Measurements from ENCODE around the gene APLN. TPM values are rescaled to one million over a fixed set of nuclear protein-coding genes. Genes with fewer than 3 reads are reported as not detected.

Gene APLN
- total RNA-seq, 6 experiments from 2014 or later, result 0.09 to 0.37 (median 0.27) TPM; not detected in 1

DNA sequence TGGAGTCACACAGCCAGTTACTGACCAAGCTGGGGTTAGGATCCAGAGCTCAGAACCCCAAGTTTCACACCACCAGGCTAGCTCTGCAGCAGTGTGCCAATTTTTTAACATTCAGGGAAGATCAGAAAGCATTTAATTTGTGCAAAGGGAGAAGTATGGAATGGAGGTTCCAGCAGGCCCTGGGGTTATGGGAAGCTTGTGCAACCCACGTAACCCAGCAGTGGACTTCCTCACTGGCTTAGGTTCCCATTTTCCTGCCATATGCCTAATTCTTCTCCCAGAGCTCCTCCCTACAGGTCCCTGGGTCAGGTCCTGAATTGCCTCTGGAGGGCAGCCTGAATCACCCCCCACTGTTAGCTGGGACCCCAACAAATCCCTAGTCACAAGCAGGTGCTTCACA is 14.0 kb downstream of the APLN start:
- Mint-ChIP-seq H3K27ac (no peak overlapping the region), H3K27me3 (ENCODE audit: insufficient read depth) (no peaks in the 10 kb centered on the region; the same call in 1 of the 2 replicates), H3K4me1 (ENCODE audit: low read depth) (no peaks in the 10 kb centered on the region), H3K9me3 (no peaks in the 10 kb centered on the region), H3K4me3 (no peak overlapping the region), H3K36me3 (ENCODE audit: low read depth) (no peaks in the 10 kb centered on the region)
- TF ChIP-seq, protein P1, sequence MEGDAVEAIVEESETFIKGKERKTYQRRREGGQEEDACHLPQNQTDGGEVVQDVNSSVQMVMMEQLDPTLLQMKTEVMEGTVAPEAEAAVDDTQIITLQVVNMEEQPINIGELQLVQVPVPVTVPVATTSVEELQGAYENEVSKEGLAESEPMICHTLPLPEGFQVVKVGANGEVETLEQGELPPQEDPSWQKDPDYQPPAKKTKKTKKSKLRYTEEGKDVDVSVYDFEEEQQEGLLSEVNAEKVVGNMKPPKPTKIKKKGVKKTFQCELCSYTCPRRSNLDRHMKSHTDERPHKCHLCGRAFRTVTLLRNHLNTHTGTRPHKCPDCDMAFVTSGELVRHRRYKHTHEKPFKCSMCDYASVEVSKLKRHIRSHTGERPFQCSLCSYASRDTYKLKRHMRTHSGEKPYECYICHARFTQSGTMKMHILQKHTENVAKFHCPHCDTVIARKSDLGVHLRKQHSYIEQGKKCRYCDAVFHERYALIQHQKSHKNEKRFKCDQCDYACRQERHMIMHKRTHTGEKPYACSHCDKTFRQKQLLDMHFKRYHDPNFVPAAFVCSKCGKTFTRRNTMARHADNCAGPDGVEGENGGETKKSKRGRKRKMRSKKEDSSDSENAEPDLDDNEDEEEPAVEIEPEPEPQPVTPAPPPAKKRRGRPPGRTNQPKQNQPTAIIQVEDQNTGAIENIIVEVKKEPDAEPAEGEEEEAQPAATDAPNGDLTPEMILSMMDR (IDR thresholded peaks at IDR 0.05), result no peak
- DNase-seq, result no peak

DNA sequence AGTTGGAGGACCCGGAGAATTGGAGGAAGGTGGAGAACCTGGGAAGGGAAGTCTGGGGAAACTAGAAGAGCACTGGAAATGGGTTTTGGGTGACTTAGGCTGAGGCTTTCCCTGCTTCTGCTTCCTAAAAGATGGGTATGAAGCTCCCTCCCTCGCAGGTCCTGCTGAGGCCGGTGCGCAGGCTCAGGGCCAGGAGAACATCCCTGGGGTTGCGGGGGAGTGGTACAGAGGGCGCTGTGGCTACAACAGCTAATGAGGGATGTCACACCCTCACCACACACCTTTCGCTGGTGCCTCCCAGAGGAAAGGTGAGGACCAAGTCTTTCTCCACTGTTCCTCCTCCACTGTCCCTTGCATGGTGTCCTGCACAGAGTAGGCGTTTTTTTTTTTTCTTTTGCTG is 15.8 kb downstream of the APLN start:
- Mint-ChIP-seq H3K4me1 (ENCODE audit: low read depth) (no peaks in the 10 kb centered on the region), H3K27ac (no peak overlapping the region)

DNA sequence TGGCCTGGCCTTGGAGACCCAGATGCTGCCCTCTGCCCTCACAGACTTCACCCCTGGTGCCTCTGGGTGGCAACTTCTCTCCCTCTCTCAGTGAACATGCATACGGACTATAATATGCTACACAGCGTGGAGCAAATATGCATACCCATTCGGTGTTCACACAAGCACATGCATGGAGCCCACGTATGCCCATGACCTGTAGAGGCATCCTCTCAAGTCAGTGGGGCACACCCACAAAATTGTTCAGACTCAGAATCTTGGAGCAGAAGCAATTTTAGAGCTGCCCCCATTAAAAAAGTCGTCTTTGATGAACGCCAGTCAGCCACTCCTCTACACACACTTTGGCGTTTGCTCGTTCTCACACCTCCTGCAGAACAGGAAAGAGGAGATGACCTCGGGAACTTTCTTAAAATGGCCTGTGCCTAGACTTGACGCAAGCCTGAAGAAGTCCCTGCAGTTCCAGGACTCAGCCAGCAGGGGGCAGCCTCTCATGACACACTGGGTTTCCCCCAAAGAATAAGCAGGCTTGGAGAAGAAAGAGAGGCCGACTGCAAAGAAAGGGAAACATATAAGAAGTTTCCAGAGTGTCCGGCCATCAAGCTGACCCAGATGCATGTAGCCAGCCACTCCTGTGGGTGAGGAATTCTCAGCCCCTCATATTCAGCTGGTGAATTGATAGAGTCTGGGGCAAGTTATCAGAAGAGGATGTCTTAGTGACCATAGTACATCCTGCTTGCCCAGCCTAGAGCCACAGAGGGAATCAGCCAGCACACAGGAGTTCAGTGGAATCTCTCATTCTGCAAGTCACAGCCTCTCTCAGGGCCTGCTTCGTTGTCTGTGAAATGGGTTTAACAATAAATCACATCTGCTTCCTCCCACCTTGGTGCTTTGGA is 17.3 kb downstream of the APLN start:
- Mint-ChIP-seq H3K27me3 (ENCODE audit: insufficient read depth) (no peaks in the 10 kb centered on the region; the same call in 1 of the 2 replicates), H3K27ac (no peak overlapping the region; the same call in 1 of the 2 replicates), H3K36me3 (ENCODE audit: low read depth) (no peaks in the 10 kb centered on the region), H3K4me1 (ENCODE audit: low read depth) (no peaks in the 10 kb centered on the region), H3K4me3 (no peak overlapping the region), H3K9me3 (no peaks in the 10 kb centered on the region)
- peak; percentile 31 for DNase-seq
- TF ChIP-seq, protein P1 (IDR thresholded peaks at IDR 0.05), result peak; percentile 91

More for the DNA sequence above, 15.8 kb downstream of the APLN start:
- TF ChIP-seq, protein P1 (IDR thresholded peaks at IDR 0.05), result no peak
- Mint-ChIP-seq H3K4me3 (no peak overlapping the region), H3K36me3 (ENCODE audit: low read depth) (no peaks in the 10 kb centered on the region), H3K9me3 (no peaks in the 10 kb centered on the region), H3K27me3 (ENCODE audit: insufficient read depth) (no peaks in the 10 kb centered on the region; the same call in 1 of the 2 replicates)
- DNase-seq, result no peak

DNA sequence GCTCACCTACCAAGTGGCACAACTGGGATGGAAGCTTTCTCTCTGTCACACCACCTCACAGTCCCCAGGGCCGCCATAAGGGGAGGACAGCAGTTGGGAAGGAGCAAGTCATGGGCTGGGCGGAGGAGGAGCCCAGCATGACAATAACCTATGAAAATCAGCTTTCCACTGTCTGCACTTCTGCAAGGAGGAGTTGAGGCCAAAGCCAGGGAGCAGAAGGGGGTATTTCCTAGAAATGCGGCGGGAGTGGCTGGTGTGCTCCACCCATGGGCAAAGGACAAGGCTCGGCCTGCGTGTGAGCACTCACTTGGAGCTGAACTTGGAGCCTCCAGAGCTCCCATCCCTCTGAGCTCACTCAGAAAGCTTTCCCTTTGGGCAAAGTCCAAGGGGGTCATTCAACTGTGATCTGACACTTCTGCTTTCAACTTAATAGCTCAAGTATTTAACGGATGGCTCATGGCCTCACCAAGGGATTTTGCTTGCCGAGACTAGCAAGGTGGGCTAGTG is 18.5 kb downstream of the APLN start:
- no peak for DNase-seq
- Mint-ChIP-seq H3K9me3 (no peaks in the 10 kb centered on the region), H3K27ac (no peak overlapping the region), H3K27me3 (ENCODE audit: insufficient read depth) (no peaks in the 10 kb centered on the region; the same call in 1 of the 2 replicates), H3K4me1 (ENCODE audit: low read depth) (no peaks in the 10 kb centered on the region), H3K4me3 (no peak overlapping the region), H3K36me3 (ENCODE audit: low read depth) (no peaks in the 10 kb centered on the region)
- TF ChIP-seq, protein P1 (IDR thresholded peaks at IDR 0.05), result no peak

DNA sequence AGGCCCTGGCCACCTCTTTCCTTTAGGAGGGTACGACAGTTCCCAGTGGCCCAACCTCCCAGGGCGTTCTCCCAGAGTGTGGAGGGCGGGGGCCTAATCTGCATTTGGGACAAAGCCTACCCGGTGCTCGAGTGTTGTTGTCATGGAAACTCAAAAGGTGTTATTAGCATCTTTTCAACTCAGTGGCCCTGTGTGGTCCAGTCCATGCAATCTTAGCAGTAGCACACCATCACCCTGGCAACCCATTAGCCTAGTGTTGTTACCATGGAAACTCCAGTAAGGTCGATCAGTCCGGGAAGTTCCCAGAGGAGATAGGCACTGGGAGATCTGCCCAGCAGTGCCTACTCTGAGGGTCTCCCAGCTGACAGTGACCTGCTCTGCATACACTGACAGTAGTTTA is 20.2 kb downstream of the APLN start:
- H3K9me3 Mint-ChIP-seq, result no peaks in the 10 kb centered on the region
- no peak for DNase-seq

More for the DNA sequence above, 20.2 kb downstream of the APLN start:
- Mint-ChIP-seq H3K4me3 (no peak overlapping the region), H3K36me3 (ENCODE audit: low read depth) (no peaks in the 10 kb centered on the region), H3K27me3 (ENCODE audit: insufficient read depth) (no peaks in the 10 kb centered on the region; the same call in none of the 2 replicates), H3K4me1 (ENCODE audit: low read depth) (no peaks in the 10 kb centered on the region), H3K27ac (no peak overlapping the region)
- TF ChIP-seq, protein P1 (IDR thresholded peaks at IDR 0.05), result no peak

All from HFFc6 (cell line).